Right hindlimb (tissue), 1 donor: ENCODE data around the gene SNX32.

Experiments used
- DNase-seq: peaks from one replicate; pipeline ENCODE4 v3.0.0-alpha.2; 2018

SNX32 gene

GRCh38 chr11:65833297-65834030 lies at the start of gene SNX32:
SNX32 (plus strand) TSS chr11:65833963; CDS start chr11:65834066, 103 bp downstream.
- peak; percentile 96 for DNase-seq

- no peak for DNase-seq
Measured at GRCh38 chr11:65785319-65786007, 48.3 kb upstream of the SNX32 start.

GRCh38 chr11:65786008-65786785 lies 47.6 kb upstream of the SNX32 start:
- DNase-seq, result no peak

- no peak for DNase-seq
Measured at GRCh38 chr11:65786786-65787636, 46.8 kb upstream of the SNX32 start, which contains the start of gene OVOL1. OVOL1 (plus strand) TSS chr11:65787063; CDS start chr11:65787374, 311 bp downstream.

GRCh38 chr11:65787649-65788622 lies 45.8 kb upstream of the SNX32 start:
- DNase-seq, result no peak

GRCh38 chr11:65788821-65789220 lies 44.9 kb upstream of the SNX32 start:
- no peak for DNase-seq

GRCh38 chr11:65789230-65790103 lies 44.3 kb upstream of the SNX32 start:
- DNase-seq, result no peak

GRCh38 chr11:65790104-65790901 lies 43.5 kb upstream of the SNX32 start:
- DNase-seq, result no peak

GRCh38 chr11:65790902-65791650 lies 42.7 kb upstream of the SNX32 start:
- DNase-seq, result no peak

GRCh38 chr11:65791719-65792213 lies 42.0 kb upstream of the SNX32 start:
- DNase-seq, result no peak

GRCh38 chr11:65792456-65792855 lies 41.3 kb upstream of the SNX32 start:
- DNase-seq, result no peak

- no peak for DNase-seq
Measured at GRCh38 chr11:65793144-65793581, 40.6 kb upstream of the SNX32 start.

- no peak for DNase-seq
Measured at GRCh38 chr11:65793625-65794400, 40.0 kb upstream of the SNX32 start.

GRCh38 chr11:65794570-65795510 lies 38.9 kb upstream of the SNX32 start:
- DNase-seq, result no peak

- DNase-seq, result no peak
Measured at GRCh38 chr11:65796726-65797601, 36.8 kb upstream of the SNX32 start.
